Measurements from ENCODE around the gene ZNF366.

Gene ZNF366

GRCh38 chr5:72480841-72481240 lies 26.4 kb downstream of the ZNF366 start:
- POLR2A ChIA-PET: no interaction called here
- no peak for DNase-seq (ENCODE audit: extremely low spot score)
- CTCF ChIA-PET: interaction anchor here (1.5 to 3.2 kb wide), 4 partner anchors 10 to 23 kb away, joined by 4 to 8 read pairs (median 5); no protein-coding TSS in a partner anchor

DNA sequence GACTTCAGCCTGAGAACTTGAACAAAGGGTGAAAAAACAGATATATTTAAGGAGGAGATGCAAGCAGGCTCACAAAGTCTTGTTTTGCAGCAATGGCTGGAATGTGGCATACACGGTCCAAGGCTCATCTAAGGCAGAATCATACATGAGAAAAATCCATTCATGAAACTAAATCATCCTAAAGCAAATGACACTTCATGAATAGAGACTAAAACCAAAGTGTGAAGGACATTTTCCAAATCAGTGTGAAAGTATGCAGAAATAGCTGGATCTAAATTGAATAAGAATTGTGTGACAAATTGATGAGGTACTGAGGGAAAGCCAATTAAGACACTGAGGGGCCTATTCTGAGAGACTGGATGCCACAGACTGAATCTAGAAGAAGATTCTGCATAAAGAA lies 27.3 kb downstream of the ZNF366 start:
- POLR2A ChIA-PET: no interaction called here
- TF ChIP-seq CTCF (IDR thresholded peaks at IDR 0.05; ENCODE audit: control extremely low read depth, extremely low read depth, low read depth, missing control alignments): no peak
- no peak for DNase-seq (ENCODE audit: extremely low spot score)
- CTCF ChIA-PET: interaction anchor here (1.5 to 3.2 kb wide), 2 partner anchors 11 to 22 kb away, joined by 4 to 8 read pairs; no protein-coding TSS in a partner anchor

More at GRCh38 chr5:72480841-72481240, 26.4 kb downstream of the ZNF366 start:
- no peak for TF ChIP-seq CTCF (IDR thresholded peaks at IDR 0.05; ENCODE audit: control extremely low read depth, extremely low read depth, low read depth, missing control alignments)

DNA sequence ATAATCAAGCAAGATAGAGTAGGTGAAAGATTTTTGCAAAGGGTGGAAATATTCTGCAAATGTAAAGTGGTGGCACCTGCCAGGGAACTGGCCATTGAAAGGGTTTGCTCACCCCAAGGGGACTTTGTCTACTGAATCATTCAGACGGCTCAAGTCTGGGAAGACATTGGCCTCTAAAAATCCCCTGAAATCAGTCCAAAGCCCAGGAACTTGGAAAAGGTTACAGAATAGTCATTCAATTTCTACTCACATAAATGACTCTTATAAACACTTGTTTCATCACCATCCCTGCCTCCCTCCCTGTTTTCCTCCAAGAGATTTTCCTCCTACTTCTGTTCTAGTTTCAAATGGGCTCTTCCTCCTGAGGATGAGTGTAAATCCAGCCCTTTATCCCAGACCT lies 28.5 kb downstream of the ZNF366 start:
- TF ChIP-seq CTCF (IDR thresholded peaks at IDR 0.05; ENCODE audit: control extremely low read depth, extremely low read depth, low read depth, missing control alignments): no peak
- ChIA-PET CTCF (interaction anchor here (0.9 to 1.1 kb wide), 2 partner anchors 11 to 13 kb away, joined by 3 to 4 read pairs; no protein-coding TSS in a partner anchor), POLR2A (no interaction called here)
- DNase-seq (ENCODE audit: extremely low spot score): no peak

DNA sequence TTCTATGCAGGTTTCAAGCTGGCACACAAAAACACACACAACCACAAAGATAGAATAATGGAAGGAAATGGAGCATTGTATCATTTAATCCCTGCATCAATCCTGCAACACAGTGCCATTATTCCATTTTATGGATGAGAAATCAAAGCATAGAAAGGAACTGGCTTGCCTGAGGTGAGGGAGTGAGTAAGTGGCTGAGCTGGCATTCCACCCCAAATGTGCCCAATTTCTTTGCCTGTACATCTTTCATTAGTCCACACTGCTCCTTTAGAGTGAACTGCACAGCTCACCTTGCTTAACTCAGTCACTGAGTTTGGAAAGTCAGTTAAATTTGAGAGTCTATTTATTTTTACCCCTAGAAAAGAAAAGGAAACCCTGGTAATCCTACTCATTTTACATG lies 28.9 kb downstream of the ZNF366 start:
- ChIA-PET POLR2A (no interaction called here), CTCF (interaction anchor here (0.9 to 1.1 kb wide), 2 partner anchors 11 to 13 kb away, joined by 3 to 4 read pairs; no protein-coding TSS in a partner anchor)
- DNase-seq (ENCODE audit: extremely low spot score): no peak

GRCh38 chr5:72477644-72478043 lies 29.6 kb downstream of the ZNF366 start:
- TF ChIP-seq CTCF (IDR thresholded peaks at IDR 0.05; ENCODE audit: control extremely low read depth, extremely low read depth, low read depth, missing control alignments): no peak
- ChIA-PET POLR2A (interaction anchor here (1.3 kb wide), 1 partner anchor 12 kb away, joined by 5 read pairs; no protein-coding TSS in a partner anchor), CTCF (interaction anchor here (0.9 to 1.6 kb wide), 8 partner anchors 9 to 111 kb away, joined by 3 to 9 read pairs (median 4); no protein-coding TSS in a partner anchor)
- DNase-seq (ENCODE audit: extremely low spot score): no peak

More for the DNA sequence above, 28.9 kb downstream of the ZNF366 start:
- TF ChIP-seq CTCF (IDR thresholded peaks at IDR 0.05; ENCODE audit: control extremely low read depth, extremely low read depth, low read depth, missing control alignments): no peak

DNA sequence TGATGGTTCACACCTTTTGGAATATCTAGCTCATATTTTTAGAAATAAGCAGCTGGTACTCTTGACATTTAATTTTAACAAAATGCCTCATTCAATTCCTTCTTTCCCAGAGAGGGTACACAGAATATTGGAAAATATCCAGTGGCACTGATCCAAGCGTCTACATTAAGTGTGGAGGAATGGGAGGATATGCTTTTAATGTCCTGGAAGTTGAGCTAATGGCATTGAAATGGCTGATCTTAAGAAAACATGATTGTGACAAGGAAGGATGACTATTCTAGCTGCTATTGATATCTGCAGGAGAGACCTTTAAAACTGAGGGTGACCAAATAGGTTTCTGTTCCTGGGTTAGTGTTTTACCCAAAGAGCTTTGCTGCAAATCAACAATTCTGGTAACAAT lies 30.0 kb downstream of the ZNF366 start:
- ChIA-PET POLR2A (interaction anchor here (1.3 kb wide), 1 partner anchor 11 kb away, joined by 5 read pairs; no protein-coding TSS in a partner anchor), CTCF (interaction anchor here (0.9 to 1.6 kb wide), 10 partner anchors 8 to 111 kb away, joined by 3 to 9 read pairs (median 4); no protein-coding TSS in a partner anchor)
- no peak for DNase-seq (ENCODE audit: extremely low spot score)
- TF ChIP-seq CTCF (IDR thresholded peaks at IDR 0.05; ENCODE audit: control extremely low read depth, extremely low read depth, low read depth, missing control alignments): no peak

Data from GM10248 (cell line).